HEK293 (cell line): ENCODE measurements around the gene ADAMTS13.

Experiments used
- CTCF ChIA-PET: fragments of 350-600 bp; formaldehyde crosslinking; extraction: SDS; loops from one replicate; lab custom pipeline; 2021; ENCODE audit warnings: antibody characterized with exemption; lab: Yijun Ruan, JAX
- POLR2A ChIA-PET: fragments of 300-600 bp; formaldehyde crosslinking; extraction: SDS; loops from one replicate; lab custom pipeline; 2020; ENCODE audit warnings: antibody characterized with exemption, inconsistent platforms; lab: Yijun Ruan, JAX
- H3K27ac ChIP-seq: fragments of 200-500 bp; sonication (Bioruptor generic); 2 replicates; pipeline ENCODE4 v1.5.1; 2014; ENCODE audit warnings: low read depth, low read length, control low read depth, inconsistent platforms; ENCODE audit errors: extremely low read depth
- H3K36me3 ChIP-seq, 2 experiments: fragments of 200-500 bp in 1 of 2; sonication (Bioruptor generic) in 1 of 2; 1 replicate in 1 of 2; 2 replicates in 1 of 2; pipeline ENCODE4 v1.5.1; 2014 to 2017; ENCODE audit warnings: inconsistent platforms in 2 of 2, low read length in 2 of 2; ENCODE audit not compliant: control insufficient read depth in 2 of 2, insufficient read depth in 1 of 2
- H3K4me1 ChIP-seq: fragments of 200-500 bp; sonication (Bioruptor generic); 2 replicates; pipeline ENCODE4 v1.5.1; 2014; ENCODE audit warnings: mild to moderate bottlenecking, low read length, inconsistent platforms; ENCODE audit not compliant: control insufficient read depth, insufficient read depth
- H3K4me3 ChIP-seq: 2 replicates; pipeline ENCODE4 v1.5.1; 2011; ENCODE audit warnings: low read depth, mild to moderate bottlenecking, control low read depth, low read length, moderate library complexity
- H3K9me3 ChIP-seq: fragments of 200-500 bp; sonication (Bioruptor generic); 2 replicates; pipeline ENCODE4 v1.5.1; 2014; ENCODE audit warnings: low read depth, low read length, inconsistent platforms; ENCODE audit not compliant: control insufficient read depth, insufficient read depth
- BCL6B ChIP-seq: fragments of 450-650 bp; formaldehyde crosslinking; IDR thresholded peaks from 2 replicates; pipeline ENCODE4 v1.5.1; 2017; ENCODE audit warnings: missing biosample characterization, missing genetic modification characterization
- KLF10 ChIP-seq: fragments of 450-650 bp; IDR thresholded peaks from 2 replicates; pipeline ENCODE4 v1.5.1; 2018; ENCODE audit warnings: missing biosample characterization, mild to moderate bottlenecking, missing genetic modification characterization
- PRDM10 ChIP-seq: fragments of 450-650 bp; formaldehyde crosslinking; IDR thresholded peaks from 2 replicates; pipeline ENCODE4 v1.5.1; 2016; ENCODE audit warnings: missing biosample characterization, missing genetic modification characterization
- SCRT1 ChIP-seq: fragments of 450-650 bp; formaldehyde crosslinking; IDR thresholded peaks from 2 replicates; pipeline ENCODE4 v1.5.1; 2016; ENCODE audit warnings: missing biosample characterization, missing genetic modification characterization, borderline replicate concordance
- SP3 ChIP-seq: fragments of 450-650 bp; formaldehyde crosslinking; IDR thresholded peaks from 2 replicates; pipeline ENCODE4 v1.5.1; 2016; ENCODE audit warnings: missing biosample characterization, missing genetic modification characterization
- ZBTB44 ChIP-seq: fragments of 450-650 bp; IDR thresholded peaks from 2 replicates; pipeline ENCODE4 v1.5.1; 2018; ENCODE audit warnings: missing biosample characterization, mild to moderate bottlenecking, missing genetic modification characterization
- ZBTB49 ChIP-seq: fragments of 450-650 bp; formaldehyde crosslinking; IDR thresholded peaks from 2 replicates; pipeline ENCODE4 v1.5.1; 2016; ENCODE audit warnings: missing biosample characterization, missing genetic modification characterization, low read depth
- ZNF202 ChIP-seq: fragments of 450-650 bp; formaldehyde crosslinking; IDR thresholded peaks from 2 replicates; pipeline ENCODE4 v1.5.1; 2016; ENCODE audit warnings: missing biosample characterization, missing genetic modification characterization, borderline replicate concordance
- ZNF280C ChIP-seq: fragments of 450-650 bp; formaldehyde crosslinking; IDR thresholded peaks from 2 replicates; pipeline ENCODE4 v1.5.1; 2016; ENCODE audit warnings: missing biosample characterization, missing genetic modification characterization
- ZNF341 ChIP-seq: fragments of 450-650 bp; formaldehyde crosslinking; IDR thresholded peaks from 2 replicates; pipeline ENCODE4; 2016; ENCODE audit warnings: low read depth, missing biosample characterization, missing genetic modification characterization
- ZNF366 ChIP-seq: fragments of 450-650 bp; formaldehyde crosslinking; conservative IDR thresholded peaks from 2 replicates; pipeline ENCODE4 v1.5.1; 2016; ENCODE audit warnings: missing biosample characterization, missing genetic modification characterization
- ZNF394 ChIP-seq: fragments of 450-650 bp; formaldehyde crosslinking; IDR thresholded peaks from 2 replicates; pipeline ENCODE4 v1.5.1; 2016; ENCODE audit warnings: missing biosample characterization, missing genetic modification characterization, mild to moderate bottlenecking, moderate library complexity, borderline replicate concordance
- ZNF423 ChIP-seq: fragments of 450-650 bp; formaldehyde crosslinking; IDR thresholded peaks from 2 replicates; pipeline ENCODE4 v1.5.1; 2016; ENCODE audit warnings: missing biosample characterization, missing genetic modification characterization
- ZNF521 ChIP-seq: fragments of 450-650 bp; formaldehyde crosslinking; IDR thresholded peaks from 2 replicates; pipeline ENCODE4 v1.5.1; 2017; ENCODE audit warnings: missing biosample characterization, mild to moderate bottlenecking, missing genetic modification characterization
- ZNF560 ChIP-seq: fragments of 450-650 bp; formaldehyde crosslinking; IDR thresholded peaks from 2 replicates; pipeline ENCODE4 v1.5.1; 2017; ENCODE audit warnings: missing biosample characterization, missing genetic modification characterization, borderline replicate concordance
- ZNF561 ChIP-seq: fragments of 450-650 bp; IDR thresholded peaks from 2 replicates; pipeline ENCODE4 v1.5.1; 2018; ENCODE audit warnings: missing biosample characterization, missing genetic modification characterization, borderline replicate concordance
- ZNF658 ChIP-seq: fragments of 450-650 bp; formaldehyde crosslinking; IDR thresholded peaks from 2 replicates; pipeline ENCODE4; 2016; ENCODE audit warnings: missing biosample characterization, missing genetic modification characterization
- ZNF670 ChIP-seq: fragments of 450-650 bp; formaldehyde crosslinking; IDR thresholded peaks from 2 replicates; pipeline ENCODE4 v1.5.1; 2016; ENCODE audit warnings: missing biosample characterization, missing genetic modification characterization, low read depth
- ZNF777 ChIP-seq: fragments of 450-650 bp; formaldehyde crosslinking; IDR thresholded peaks from 2 replicates; pipeline ENCODE4 v1.5.1; 2017; ENCODE audit warnings: missing biosample characterization, missing genetic modification characterization, borderline replicate concordance
- TF ChIP-seq, protein P1 (sequence below): IDR thresholded peaks from 2 replicates; pipeline ENCODE4 v1.6.1; 2011; ENCODE audit warnings: mild to moderate bottlenecking, low read depth, low read length, borderline replicate concordance

The ADAMTS13 gene

DNA sequence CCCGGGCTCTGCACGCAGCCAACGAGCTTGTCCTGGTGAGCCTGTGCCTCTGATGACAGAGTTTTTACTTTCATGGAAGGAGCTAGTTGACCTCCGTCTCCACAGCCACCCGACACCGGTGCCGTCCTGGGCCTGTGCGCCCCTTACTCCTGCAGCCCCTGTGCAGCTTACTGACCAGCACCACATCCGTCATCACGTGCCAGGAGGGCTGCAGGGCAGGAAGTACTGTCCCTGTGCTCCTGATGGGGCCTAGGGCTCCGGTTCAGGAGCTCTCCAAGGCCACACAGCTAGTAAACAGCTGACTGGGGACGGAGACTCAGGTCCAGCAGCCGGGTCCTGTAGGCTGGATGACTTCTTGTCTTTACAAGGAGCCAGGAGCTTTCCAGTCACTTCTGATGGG, 35.8 kb upstream of the ADAMTS13 start:
- POLR2A ChIA-PET = interaction anchor here (1.4 kb wide), 1 partner anchor 13 kb away, joined by 3 read pairs; no protein-coding TSS in a partner anchor
- TF ChIP-seq ZNF777 (no peak), ZNF658 (tag by site-specific recombination) (no peak), ZNF202 (tag by site-specific recombination) (no peak), ZNF341 (tag by site-specific recombination) (no peak), ZNF280C (no peak)
- Histone ChIP-seq H3K4me3 (no peak overlapping the region), H3K36me3 (no peaks in the 10 kb centered on the region), H3K4me1 (no peaks in the 10 kb centered on the region), H3K9me3 (no peaks in the 10 kb centered on the region), H3K27ac (no peak overlapping the region)
- CTCF ChIA-PET = interaction anchor here (0.6 to 1.2 kb wide), 2 partner anchors 11 to 608 kb away, joined by 3 to 4 read pairs; no protein-coding TSS in a partner anchor

GRCh38 chr9:133387680-133388079, 34.5 kb upstream of the ADAMTS13 start:
- Histone ChIP-seq H3K4me3 (no peak overlapping the region), H3K27ac (no peak overlapping the region), H3K9me3 (no peaks in the 10 kb centered on the region), H3K4me1 (no peaks in the 10 kb centered on the region), H3K36me3 (no peaks in the 10 kb centered on the region)
- CTCF ChIA-PET = no interaction called here
- POLR2A ChIA-PET = interaction anchor here (1.1 kb wide), 1 partner anchor 40 kb away, joined by 3 read pairs; the partner anchor contains the start of genes MED22 and RPL7A
- TF ChIP-seq ZNF521 = no peak
- no peak for TF ChIP-seq KLF10 (tag by site-specific recombination)
- TF ChIP-seq, protein P1, sequence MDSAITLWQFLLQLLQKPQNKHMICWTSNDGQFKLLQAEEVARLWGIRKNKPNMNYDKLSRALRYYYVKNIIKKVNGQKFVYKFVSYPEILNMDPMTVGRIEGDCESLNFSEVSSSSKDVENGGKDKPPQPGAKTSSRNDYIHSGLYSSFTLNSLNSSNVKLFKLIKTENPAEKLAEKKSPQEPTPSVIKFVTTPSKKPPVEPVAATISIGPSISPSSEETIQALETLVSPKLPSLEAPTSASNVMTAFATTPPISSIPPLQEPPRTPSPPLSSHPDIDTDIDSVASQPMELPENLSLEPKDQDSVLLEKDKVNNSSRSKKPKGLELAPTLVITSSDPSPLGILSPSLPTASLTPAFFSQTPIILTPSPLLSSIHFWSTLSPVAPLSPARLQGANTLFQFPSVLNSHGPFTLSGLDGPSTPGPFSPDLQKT = no peak
- TF ChIP-seq SCRT1 (tag by site-specific recombination) = no peak
- no peak for TF ChIP-seq ZBTB49 (tag by site-specific recombination)
- TF ChIP-seq ZNF394 (tag by site-specific recombination) = no peak
- TF ChIP-seq SP3 (tag by site-specific recombination) = no peak
- no peak for TF ChIP-seq ZNF670 (tag by site-specific recombination)
- TF ChIP-seq ZBTB44 (tag by site-specific recombination) = peak; percentile 87; the same call in 1 of the 2 replicates
- no peak for TF ChIP-seq BCL6B (tag by site-specific recombination)
- no peak for TF ChIP-seq ZNF366
- TF ChIP-seq PRDM10 = peak; percentile 65
- TF ChIP-seq ZNF423 (tag by site-specific recombination) = no peak
- TF ChIP-seq ZNF658 (tag by site-specific recombination) = no peak
- TF ChIP-seq ZNF561 = no peak
- TF ChIP-seq ZNF560 = no peak
